H1 (cell line): ENCODE results near the gene MAJIN. TPM values are rescaled to one million over a fixed set of nuclear protein-coding genes. Genes with fewer than 3 reads are reported as not detected.

Source experiments
- SIRT6 ChIP-seq: IDR thresholded peaks from one replicate; pipeline ENCODE4 v1.7.1; 2012; ENCODE audit warnings: low read length, inconsistent platforms
- polyA plus RNA-seq, 7 experiments: library from polyadenylated mRNA; depleted of rRNA in 3 of 7; stranded (reverse) in 5 of 7; unstranded in 2 of 7; fragments of >200 nt in 5 of 7; fragments of 200-250 nt in 2 of 7; gene quantifications; 1 replicate in 5 of 7; 2 replicates in 1 of 7; 4 replicates in 1 of 7; pipeline versions ENCODE4 v1.2.1 to v1.2.3, GENCODE V29; 2011 to 2013; ENCODE audit warnings: missing spikeins in 2 of 7, mixed read lengths in 2 of 7
- total RNA-seq: library from RNA; stranded (reverse); fragmentation: NEBNext Ultra II Directional; extraction: Animal tissue kit (Norgen Biotek cat#: 25700); gene quantifications from 2 replicates; pipeline ENCODE4 v1.2.1, GENCODE V29; 2021

MAJIN gene
- total and polyA plus RNA-seq, 2 of the 8 experiments (the other 6 are each of a cell fraction or from before 2014, with no cell fraction given): not detected

- TF ChIP-seq SIRT6: no peak
Measured at GRCh38 chr11:65013888-65014725, 42.2 kb upstream of the MAJIN start, which contains the start of gene ARL2 (continued).
